Stimulated activated naive CD4-positive, alpha-beta T cell treated with Interleukin-2 at 50 U/mL for 16 hours (primary cell): ENCODE results near the gene SGF29.
"Not testable (repeated sequence)": the region's sequence is repeated elsewhere in the genome, so short reads cannot be mapped to it uniquely, and the experiment has no call there.

Experiments
- DNase-seq: peaks from one replicate; lab custom pipeline; 2025; lab: John Stamatoyannopoulos, UW

The SGF29 gene

GRCh38 chr16:28612359-28613280, 58.9 kb downstream of the SGF29 start:
- not testable (repeated sequence) for DNase-seq

- DNase-seq, result not testable (repeated sequence)
Observed at GRCh38 chr16:28613912-28614311, 60.2 kb downstream of the SGF29 start.

GRCh38 chr16:28614561-28614960, 60.8 kb downstream of the SGF29 start:
- DNase-seq, result not testable (repeated sequence)

GRCh38 chr16:28615486-28616223, 61.9 kb downstream of the SGF29 start:
- DNase-seq, result not testable (repeated sequence)

GRCh38 chr16:28616224-28616577, 62.5 kb downstream of the SGF29 start:
- DNase-seq, result not testable (repeated sequence)

GRCh38 chr16:28616636-28617035, 62.9 kb downstream of the SGF29 start:
- DNase-seq, result no peak

- DNase-seq, result no peak
Observed at GRCh38 chr16:28617874-28618273, 64.2 kb downstream of the SGF29 start.

- DNase-seq, result not testable (repeated sequence)
Observed at GRCh38 chr16:28620316-28620715, 66.6 kb downstream of the SGF29 start.

GRCh38 chr16:28621481-28622155, 67.9 kb downstream of the SGF29 start:
- DNase-seq, result no peak

GRCh38 chr16:28622532-28623171, 68.9 kb downstream of the SGF29 start:
- not testable (repeated sequence) for DNase-seq

- DNase-seq, result peak; percentile 55
Observed at GRCh38 chr16:28623172-28623711, 69.5 kb downstream of the SGF29 start.

GRCh38 chr16:28630905-28631304, 77.2 kb downstream of the SGF29 start:
- DNase-seq, result not testable (repeated sequence)

- not testable (repeated sequence) for DNase-seq
Observed at GRCh38 chr16:28636093-28636823, 82.5 kb downstream of the SGF29 start.

- DNase-seq, result not testable (repeated sequence)
Observed at GRCh38 chr16:28637765-28638164, 84.0 kb downstream of the SGF29 start, which contains the start of gene NPIPB8. NPIPB8 (plus strand) TSS chr16:28638065; CDS start chr16:28638361, 296 bp downstream.

- not testable (repeated sequence) for DNase-seq
Observed at GRCh38 chr16:28638359-28638758, 84.6 kb downstream of the SGF29 start.

GRCh38 chr16:28639959-28640358, 86.2 kb downstream of the SGF29 start:
- not testable (repeated sequence) for DNase-seq
